HEK293T (cell line): ENCODE data around the gene CCDC138.

ENCODE experiments used
- CTCF ChIA-PET: fragments of 350-600 bp; formaldehyde crosslinking; extraction: SDS; loops from one replicate; lab custom pipeline; 2021; ENCODE audit warnings: antibody characterized with exemption, inconsistent platforms; lab: Yijun Ruan, JAX
- POLR2A ChIA-PET: fragments of 350-600 bp; formaldehyde crosslinking; extraction: SDS; loops from one replicate; lab custom pipeline; 2020; ENCODE audit warnings: antibody characterized with exemption, inconsistent platforms; lab: Yijun Ruan, JAX
- DNase-seq: peaks from one replicate; pipeline ENCODE4 v3.0.0; 2012; ENCODE audit warnings: mixed read lengths; ENCODE audit errors: extremely low spot score
- ARNT ChIP-seq: fragments of 450-650 bp; IDR thresholded peaks from 2 replicates; pipeline ENCODE4 v1.6.1; 2017; ENCODE audit warnings: mild to moderate bottlenecking
- BHLHE40 ChIP-seq: fragments of 450-650 bp; IDR thresholded peaks from 2 replicates; pipeline ENCODE4 v1.6.1; 2016; ENCODE audit warnings: mild to moderate bottlenecking, moderate library complexity, borderline replicate concordance
- CTBP1 ChIP-seq: fragments of 450-650 bp; IDR thresholded peaks from 2 replicates; pipeline ENCODE4 v1.6.1; 2016; ENCODE audit warnings: borderline replicate concordance
- ELF4 ChIP-seq: fragments of 450-650 bp; IDR thresholded peaks from 2 replicates; pipeline ENCODE4 v1.6.1; 2017; ENCODE audit warnings: antibody characterized with exemption
- FOXA1 ChIP-seq: fragments of 450-650 bp; IDR thresholded peaks from 2 replicates; pipeline ENCODE4 v1.6.1; 2016; ENCODE audit warnings: mild to moderate bottlenecking
- FOXK2 ChIP-seq: fragments of 450-650 bp; IDR thresholded peaks from 2 replicates; pipeline ENCODE4 v1.6.1; 2016; ENCODE audit warnings: mild to moderate bottlenecking
- L3MBTL2 ChIP-seq: fragments of 450-650 bp; conservative IDR thresholded peaks from 2 replicates; pipeline ENCODE4 v1.6.1; 2016; ENCODE audit warnings: mild to moderate bottlenecking
- LEF1 ChIP-seq: fragments of 450-650 bp; IDR thresholded peaks from 2 replicates; pipeline ENCODE4 v1.6.1; 2017; ENCODE audit warnings: mild to moderate bottlenecking, borderline replicate concordance
- SP1 ChIP-seq: fragments of 450-650 bp; IDR thresholded peaks from 2 replicates; pipeline ENCODE4 v1.6.1; 2017
- SUZ12 ChIP-seq: fragments of 450-650 bp; IDR thresholded peaks from 2 replicates; pipeline ENCODE4 v1.6.1; 2016; ENCODE audit warnings: mild to moderate bottlenecking
- TARDBP ChIP-seq: fragments of 450-650 bp; IDR thresholded peaks from 2 replicates; pipeline ENCODE4 v1.6.1; 2016
- ZNF384 ChIP-seq: fragments of 450-650 bp; IDR thresholded peaks from 2 replicates; pipeline ENCODE4 v1.6.1; 2016
- TF ChIP-seq, protein P1 (sequence below): fragments of 450-650 bp; IDR thresholded peaks from 2 replicates; pipeline ENCODE4 v1.6.1; 2016

CCDC138 gene

GRCh38 chr2:108924580-108925251 is 138.1 kb downstream of the CCDC138 start:
- CTCF ChIA-PET: no interaction called here
- TF ChIP-seq BHLHE40 (no peak), TARDBP (no peak), SUZ12 (no peak), ARNT (no peak), ZNF384 (no peak), FOXA1 (no peak), FOXK2 (no peak), SP1 (no peak), LEF1 (no peak), CTBP1 (no peak)
- TF ChIP-seq, protein P1, sequence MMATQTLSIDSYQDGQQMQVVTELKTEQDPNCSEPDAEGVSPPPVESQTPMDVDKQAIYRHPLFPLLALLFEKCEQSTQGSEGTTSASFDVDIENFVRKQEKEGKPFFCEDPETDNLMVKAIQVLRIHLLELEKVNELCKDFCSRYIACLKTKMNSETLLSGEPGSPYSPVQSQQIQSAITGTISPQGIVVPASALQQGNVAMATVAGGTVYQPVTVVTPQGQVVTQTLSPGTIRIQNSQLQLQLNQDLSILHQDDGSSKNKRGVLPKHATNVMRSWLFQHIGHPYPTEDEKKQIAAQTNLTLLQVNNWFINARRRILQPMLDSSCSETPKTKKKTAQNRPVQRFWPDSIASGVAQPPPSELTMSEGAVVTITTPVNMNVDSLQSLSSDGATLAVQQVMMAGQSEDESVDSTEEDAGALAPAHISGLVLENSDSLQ: no peak
- DNase-seq: no peak
- POLR2A ChIA-PET: no interaction called here

DNA sequence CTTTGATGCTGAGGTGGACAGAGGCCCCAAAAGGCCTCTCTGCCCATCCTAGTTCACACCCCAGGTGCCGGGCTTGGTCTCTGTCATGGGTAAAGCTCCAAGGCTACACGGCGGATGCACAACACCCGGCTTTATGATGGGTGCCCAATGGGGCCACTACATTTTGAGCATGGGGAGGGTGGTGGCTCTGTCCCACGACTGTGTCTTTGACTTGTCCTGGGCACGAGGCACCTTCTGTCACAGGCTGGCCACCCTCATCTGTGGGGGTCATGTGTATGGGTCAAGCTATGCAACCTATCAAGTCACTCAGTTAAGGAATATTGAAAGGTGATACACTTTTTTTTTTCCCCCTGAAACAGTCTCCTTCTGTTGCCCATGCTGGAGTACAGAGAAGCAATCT is 138.7 kb downstream of the CCDC138 start:
- TF ChIP-seq ELF4 (no peak), ZNF384 (no peak), FOXA1 (no peak), TARDBP (no peak), CTBP1 (no peak), SUZ12 (no peak)
- no peak for DNase-seq
- POLR2A ChIA-PET: no interaction called here
- CTCF ChIA-PET: no interaction called here

DNA sequence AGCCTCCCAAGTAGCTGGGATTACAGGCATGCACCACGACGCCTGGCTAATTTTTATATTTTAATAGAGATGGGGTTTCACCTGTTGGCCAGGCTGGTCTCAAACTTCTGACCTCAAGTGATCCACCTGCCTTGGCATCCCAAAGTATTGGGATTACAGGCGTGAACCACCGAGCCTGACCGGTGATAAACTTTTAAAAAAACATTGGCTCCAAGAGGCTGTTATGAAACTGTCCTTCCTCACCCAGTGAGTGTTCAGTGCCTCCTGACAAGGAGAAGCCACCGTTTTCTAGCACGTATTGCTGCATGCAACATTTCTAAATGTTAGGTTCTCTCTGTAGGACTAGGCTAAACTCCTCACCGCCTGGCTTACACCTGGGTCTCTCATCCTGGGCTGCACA is 139.2 kb downstream of the CCDC138 start:
- ChIA-PET CTCF (no interaction called here), POLR2A (no interaction called here)
- DNase-seq: no peak
- TF ChIP-seq FOXA1 (no peak), L3MBTL2 (no peak)
- TF ChIP-seq, protein P1: no peak
